HCT116 (cell line): ENCODE data around the gene ALAS1. TPM values are rescaled to one million over a fixed set of nuclear protein-coding genes. Genes with fewer than 3 reads are reported as not detected.

Experiments used
- ATAC-seq: fragments of 200-7000 bp; cut with Tn5 transposase; 2 replicates; pipeline ENCODE4 v1.9.1; 2020; ENCODE audit warnings: mild to moderate bottlenecking, moderate library complexity
- BruUV-seq: library from RNA; stranded (reverse); fragments of 400-500 nt; replicated peaks from 2 replicates; lab custom pipeline; 2021; lab: Mats Ljungman, UMichigan
- CTCF ChIA-PET: fragments of 300-600 bp; sonication (Branson Sonifier 250); formaldehyde crosslinking; loops from one replicate; lab custom pipeline; 2021; ENCODE audit warnings: antibody characterized with exemption; lab: Charles Lee
- POLR2A ChIA-PET: fragments of 300-600, 350-600 bp; sonication (Branson Sonifier 250); formaldehyde crosslinking; loops from one replicate; lab custom pipeline; 2021; ENCODE audit warnings: antibody characterized with exemption; lab: Charles Lee
- RAD21 ChIA-PET, 2 experiments: fragments of 300-600 bp; sonication (Branson Sonifier 250); formaldehyde crosslinking; loops; one replicate each; lab custom pipeline; 2023; ENCODE audit warnings: low total read pairs in 2 of 2; ENCODE audit not compliant: uncharacterized antibody in 2 of 2, unreplicated experiment in 2 of 2, low non-redundant PET in 1 of 2; lab: Charles Lee
- DNase-seq: peaks from one replicate; pipeline ENCODE4 v3.0.0-alpha.2; 2010; ENCODE audit warnings: low read depth, low spot score
- H2AFZ ChIP-seq: fragments of 200-600 bp; shearing (Covaris generic), sonication (generic); 2 replicates; pipeline ENCODE4 v1.6.1; 2017; ENCODE audit warnings: low read depth, mixed run types, mixed read lengths, antibody characterized with exemption, low read length; ENCODE audit not compliant: poor library complexity, severe bottlenecking
- H3K27ac ChIP-seq: 2 replicates; pipeline ENCODE4 v1.5.1; 2012; ENCODE audit warnings: low read depth, low read length
- H3K27me3 ChIP-seq: fragments of 200-600 bp; sonication (generic); 2 replicates; pipeline ENCODE4 v1.6.1; 2016; ENCODE audit warnings: mixed run types, low read length, mixed read lengths; ENCODE audit not compliant: insufficient read depth
- H3K36me3 ChIP-seq, 2 experiments: fragments of 200-500 bp in 1 of 2; fragments of 200-600 bp in 1 of 2; sonication (Bioruptor generic) in 1 of 2; sonication (generic) in 1 of 2; 2 replicates each; pipeline versions ENCODE4 v1.5.1 to v1.6.1; 2014 to 2016; ENCODE audit warnings: low read length in 2 of 2, inconsistent platforms in 1 of 2, mixed read lengths in 1 of 2, mixed run types in 1 of 2; ENCODE audit not compliant: insufficient read depth in 2 of 2, control insufficient read depth in 1 of 2
- H3K4me1 ChIP-seq, 2 experiments: fragments of 200-600 bp in 1 of 2; sonication (generic) in 1 of 2; 2 replicates each; pipeline versions ENCODE4 v1.5.1 to v1.6.1; 2012 to 2017; ENCODE audit warnings: low read length in 2 of 2, inconsistent platforms in 1 of 2, mild to moderate bottlenecking in 1 of 2, mixed read lengths in 1 of 2, mixed run types in 1 of 2, moderate library complexity in 1 of 2; ENCODE audit not compliant: insufficient read depth in 2 of 2, control insufficient read depth in 1 of 2
- H3K4me2 ChIP-seq: fragments of 200-600 bp; sonication (generic); 2 replicates; pipeline ENCODE4 v1.6.1; 2017; ENCODE audit warnings: mixed run types, low read length, mixed read lengths
- H3K4me3 ChIP-seq, 2 experiments: fragments of 200-600 bp in 1 of 2; sonication (generic) in 1 of 2; replicated peaks in 1 of 2; 2 replicates each; pipeline ENCODE4 v1.5.1; 2011 to 2016; ENCODE audit warnings: low read length in 2 of 2, control low read depth in 1 of 2, low read depth in 1 of 2, mild to moderate bottlenecking in 1 of 2, mixed read lengths in 1 of 2, mixed run types in 1 of 2
- H3K79me2 ChIP-seq: fragments of 200-600 bp; sonication (generic); 2 replicates; pipeline ENCODE4 v1.6.1; 2017; ENCODE audit warnings: mild to moderate bottlenecking, mixed run types, low read length, moderate library complexity, mixed read lengths; ENCODE audit not compliant: insufficient read depth
- H3K9ac ChIP-seq: fragments of 200-600 bp; sonication (generic); 2 replicates; pipeline ENCODE4 v1.6.1; 2016; ENCODE audit warnings: low read length, mixed read lengths
- H3K9me2 ChIP-seq: fragments of 200-600 bp; sonication (generic), shearing (Covaris generic); 2 replicates; pipeline ENCODE4 v1.6.1; 2017; ENCODE audit warnings: mixed run types, mild to moderate bottlenecking, moderate library complexity; ENCODE audit not compliant: insufficient read depth
- H3K9me3 ChIP-seq, 2 experiments: fragments of 200-500 bp in 1 of 2; fragments of 200-600 bp in 1 of 2; sonication (Bioruptor generic) in 1 of 2; sonication (generic) in 1 of 2; 2 replicates each; pipeline ENCODE4 v1.6.1; 2014 to 2017; ENCODE audit warnings: low read length in 2 of 2, mixed read lengths in 2 of 2, inconsistent platforms in 1 of 2, low read depth in 1 of 2, mild to moderate bottlenecking in 1 of 2, mixed run types in 1 of 2, moderate library complexity in 1 of 2; ENCODE audit not compliant: control insufficient read depth in 1 of 2, insufficient read depth in 1 of 2
- H4K20me1 ChIP-seq: fragments of 200-600 bp; sonication (generic), shearing (Covaris generic); 2 replicates; pipeline ENCODE4 v1.6.1; 2017; ENCODE audit warnings: mixed run types, mild to moderate bottlenecking, moderate library complexity; ENCODE audit not compliant: insufficient read depth
- CEBPB ChIP-seq: IDR thresholded peaks from 2 replicates; pipeline ENCODE4 v1.6.1; 2012; ENCODE audit warnings: low read depth
- EZH2 ChIP-seq: fragments of 200-600 bp; sonication (generic); IDR thresholded peaks from 2 replicates; pipeline ENCODE4 v1.6.1; 2017; ENCODE audit warnings: antibody characterized with exemption, mixed run types
- JUND ChIP-seq: IDR thresholded peaks from 2 replicates; pipeline ENCODE4 v1.6.1; 2012
- REST ChIP-seq: IDR thresholded peaks from 2 replicates; pipeline ENCODE4 v1.6.1; 2012; ENCODE audit warnings: low read depth
- ZFX ChIP-seq: fragments of 450-650 bp; IDR thresholded peaks from 2 replicates; pipeline ENCODE4 v1.6.1; 2017
- intact Hi-C: fragments of 100-400 bp; cut with micrococcal nuclease; formaldehyde crosslinking; loops from 2 replicates; pipeline ENCODE4 v1.10.0; 2022
- total RNA-seq: library from RNA; stranded (reverse); gene quantifications from one replicate; pipeline ENCODE4 v1.2.1, GENCODE V29; 2021; ENCODE audit not compliant: unreplicated experiment
- TF ChIP-seq, protein P1 (sequence below), 3 experiments: fragments of 200-600 bp in 1 of 3; sonication (generic) in 1 of 3; IDR thresholded peaks in 2 of 3; conservative IDR thresholded peaks in 1 of 3; 2 replicates each; pipeline ENCODE4 v1.5.1; 2012 to 2017; ENCODE audit warnings: low read depth in 2 of 3, low read length in 2 of 3, antibody characterized with exemption in 1 of 3, borderline replicate concordance in 1 of 3, control low read depth in 1 of 3, mild to moderate bottlenecking in 1 of 3, mixed read lengths in 1 of 3, mixed run types in 1 of 3, moderate library complexity in 1 of 3; ENCODE audit not compliant: insufficient read depth in 1 of 3

ALAS1 gene
- total RNA-seq, 1 experiment from 2014 or later: 74.0 TPM

GRCh38 chr3:52210037-52210436, 12.1 kb downstream of the ALAS1 start:
- TF ChIP-seq REST (no peak), EZH2 (no peak)
- ChIA-PET POLR2A (no interaction called here), RAD21 (no interaction called here), CTCF (no interaction called here)
- Histone ChIP-seq H3K4me2 (no peak overlapping the region), H3K4me1 (no peaks in the 10 kb centered on the region), H3K27me3 (no peaks in the 10 kb centered on the region), H4K20me1 (no peaks in the 10 kb centered on the region), H3K9me3 (no peaks in the 10 kb centered on the region), H3K27ac (no peak overlapping the region), H3K9me2 (no peaks in the 10 kb centered on the region), H3K4me3 (no peak overlapping the region), H3K9ac (no peak overlapping the region), H3K79me2 (no peaks in the 10 kb centered on the region; the same call in 1 of the 2 replicates), H3K36me3 (peaks cover 73 to 75% of the 10 kb centered on the region in 2 experiments), H2AFZ (no peak overlapping the region)
- intact Hi-C loops: no loop called here
- no TSS peak for BruUV-seq
- DNase-seq: no peak
- ATAC-seq: no peak

GRCh38 chr3:52210550-52211046, 12.6 kb downstream of the ALAS1 start:
- Histone ChIP-seq H3K79me2 (no peaks in the 10 kb centered on the region; the same call in 1 of the 2 replicates), H4K20me1 (no peaks in the 10 kb centered on the region), H3K4me1 (no peaks in the 10 kb centered on the region), H3K27me3 (no peaks in the 10 kb centered on the region), H3K4me3 (no peak overlapping the region), H2AFZ (no peak overlapping the region), H3K9me3 (no peaks in the 10 kb centered on the region), H3K9me2 (no peaks in the 10 kb centered on the region), H3K36me3 (peaks cover 67 to 70% of the 10 kb centered on the region in 2 experiments), H3K9ac (no peak overlapping the region), H3K4me2 (no peak overlapping the region), H3K27ac (no peak overlapping the region)
- CTCF ChIA-PET: no interaction called here
- POLR2A ChIA-PET: no interaction called here
- RAD21 ChIA-PET: no interaction called here
- BruUV-seq: no TSS peak
- no peak for DNase-seq
- ATAC-seq: no peak
- intact Hi-C loops: no loop called here
- no peak for TF ChIP-seq ZFX
- TF ChIP-seq, protein P1, sequence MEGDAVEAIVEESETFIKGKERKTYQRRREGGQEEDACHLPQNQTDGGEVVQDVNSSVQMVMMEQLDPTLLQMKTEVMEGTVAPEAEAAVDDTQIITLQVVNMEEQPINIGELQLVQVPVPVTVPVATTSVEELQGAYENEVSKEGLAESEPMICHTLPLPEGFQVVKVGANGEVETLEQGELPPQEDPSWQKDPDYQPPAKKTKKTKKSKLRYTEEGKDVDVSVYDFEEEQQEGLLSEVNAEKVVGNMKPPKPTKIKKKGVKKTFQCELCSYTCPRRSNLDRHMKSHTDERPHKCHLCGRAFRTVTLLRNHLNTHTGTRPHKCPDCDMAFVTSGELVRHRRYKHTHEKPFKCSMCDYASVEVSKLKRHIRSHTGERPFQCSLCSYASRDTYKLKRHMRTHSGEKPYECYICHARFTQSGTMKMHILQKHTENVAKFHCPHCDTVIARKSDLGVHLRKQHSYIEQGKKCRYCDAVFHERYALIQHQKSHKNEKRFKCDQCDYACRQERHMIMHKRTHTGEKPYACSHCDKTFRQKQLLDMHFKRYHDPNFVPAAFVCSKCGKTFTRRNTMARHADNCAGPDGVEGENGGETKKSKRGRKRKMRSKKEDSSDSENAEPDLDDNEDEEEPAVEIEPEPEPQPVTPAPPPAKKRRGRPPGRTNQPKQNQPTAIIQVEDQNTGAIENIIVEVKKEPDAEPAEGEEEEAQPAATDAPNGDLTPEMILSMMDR (IDR thresholded peaks at IDR 0.05 in 2 of 3, conservative IDR thresholded peaks at IDR 0.05 in 1 of 3; ENCODE audit: borderline replicate concordance in 1 of 3, insufficient read depth in 1 of 3, low read depth in 2 of 3, low read length in 2 of 3): no peak
- no peak for TF ChIP-seq CEBPB
- TF ChIP-seq JUND: no peak
